Measurements from ENCODE around the gene IRF4.
"Not testable (repeated sequence)": the region's sequence is repeated elsewhere in the genome, so short reads cannot be mapped to it uniquely, and the experiment has no call there.

Gene IRF4

DNA sequence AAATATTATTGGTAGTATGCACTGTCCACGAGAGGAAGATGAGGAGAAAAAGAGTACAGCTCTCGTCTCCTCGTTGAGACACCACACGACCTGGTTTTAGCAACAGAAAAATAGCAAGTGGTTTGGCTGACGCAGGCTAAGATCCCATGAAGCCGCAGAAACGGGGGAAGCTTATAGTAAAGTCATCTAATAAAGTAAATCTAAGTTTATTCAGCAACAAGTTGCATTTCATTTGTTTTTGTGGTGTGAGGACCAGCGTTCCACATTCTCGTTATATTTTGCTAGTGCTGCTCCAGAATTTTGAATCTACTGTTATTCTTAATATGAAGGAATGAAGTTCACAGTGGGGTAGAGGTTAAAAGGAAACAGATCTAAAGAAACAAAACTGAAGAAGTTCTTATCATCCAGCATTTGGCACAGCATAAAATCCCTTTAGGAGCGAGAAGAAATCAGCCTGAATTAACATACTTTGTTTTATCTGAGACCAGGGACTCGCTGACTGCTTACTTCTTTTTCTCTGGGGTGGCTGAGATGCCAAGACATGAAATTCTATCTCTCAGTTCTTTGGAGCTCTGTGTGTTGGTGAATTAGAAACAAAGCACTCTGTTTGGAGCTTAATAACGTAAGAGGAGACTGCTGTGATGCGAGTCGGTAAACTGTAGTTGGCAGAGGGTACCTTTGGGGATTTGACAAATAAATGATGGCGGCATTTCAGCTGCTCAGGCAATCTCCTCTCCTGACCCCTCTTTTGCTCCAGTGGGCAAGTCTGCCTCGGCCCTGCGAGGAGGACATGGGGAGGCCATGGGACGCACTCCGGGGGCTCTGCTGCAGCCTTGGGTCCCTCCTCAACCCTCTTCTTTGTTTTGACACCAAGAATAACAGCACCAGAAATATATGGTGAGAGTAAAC is 24.9 kb upstream of the IRF4 start:
- WGBS (ENCODE audit: insufficient coverage), result 88% methylated on average over 19 of the region's 19 CpGs
- no peak overlapping the region for H3K27ac ChIP-seq (ENCODE audit: insufficient read depth in 1 of 2, low read depth in 1 of 2, low read length in 2 of 2, poor library complexity in 1 of 2, severe bottlenecking in 2 of 2)
- H3K4me1 ChIP-seq (ENCODE audit: control extremely low read depth in 1 of 4, control insufficient read depth in 4 of 4, insufficient read depth in 4 of 4, low read length in 3 of 4), result no peaks in the 10 kb centered on the region
- CTCF ChIA-PET, result interaction anchor here (0.7 kb wide), 1 partner anchor 109 kb away, joined by 3 read pairs; no protein-coding TSS in a partner anchor
- H3K27me3 ChIP-seq (replicated peaks in 2 of 5; ENCODE audit: control insufficient read depth in 4 of 5, insufficient read depth in 5 of 5, low read length in 4 of 5), result peaks cover 0 to 27% (median 2%) of the 10 kb centered on the region in 5 experiments
- H3K9me3 ChIP-seq (ENCODE audit: control extremely low read depth in 1 of 5, control insufficient read depth in 4 of 5, insufficient read depth in 2 of 5, low read depth in 1 of 5, low read length in 4 of 5), result peaks cover 0 to 20% (median 7%) of the 10 kb centered on the region in 5 experiments
- no peaks in the 10 kb centered on the region for H3K36me3 ChIP-seq (ENCODE audit: control insufficient read depth in 4 of 4, insufficient read depth in 4 of 4, low read length in 3 of 4)
- POLR2A ChIA-PET, result no interaction called here
- H3K4me3 ChIP-seq (ENCODE audit: control insufficient read depth in 1 of 7, extremely low read depth in 1 of 7, insufficient read depth in 4 of 7, low read depth in 2 of 7, low read length in 6 of 7), result no peak overlapping the region
- DNase-seq, result no peak

DNA sequence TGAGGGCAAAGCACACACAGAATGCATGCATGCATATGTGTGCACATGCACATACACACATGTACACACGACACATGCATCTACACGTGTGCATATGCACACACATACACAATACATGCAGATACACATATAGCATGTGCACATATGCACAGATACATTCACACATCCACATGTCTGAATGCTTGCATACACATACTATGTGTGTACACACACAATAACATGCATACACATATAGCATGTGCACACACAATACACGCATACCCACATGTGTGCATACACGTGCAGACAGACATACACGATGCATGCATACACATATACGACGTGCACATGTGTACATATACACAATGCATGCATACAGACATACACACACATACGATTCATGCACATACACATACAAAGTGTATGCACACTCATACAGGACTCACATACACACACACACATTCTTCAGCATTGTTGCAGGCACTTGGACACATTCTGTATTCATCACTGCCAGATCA is 24.2 kb upstream of the IRF4 start:
- Histone ChIP-seq H3K27me3 (replicated peaks in 2 of 5; ENCODE audit: control insufficient read depth in 4 of 5, insufficient read depth in 5 of 5, low read length in 4 of 5) (peaks cover 0 to 32% (median 2%) of the 10 kb centered on the region in 5 experiments), H3K36me3 (ENCODE audit: control insufficient read depth in 4 of 4, insufficient read depth in 4 of 4, low read length in 3 of 4) (no peaks in the 10 kb centered on the region), H3K4me1 (ENCODE audit: control extremely low read depth in 1 of 4, control insufficient read depth in 4 of 4, insufficient read depth in 4 of 4, low read length in 3 of 4) (peaks cover 0 to 3% (median 2%) of the 10 kb centered on the region in 4 experiments), H3K4me3 (ENCODE audit: control insufficient read depth in 1 of 7, extremely low read depth in 1 of 7, insufficient read depth in 4 of 7, low read depth in 2 of 7, low read length in 6 of 7) (no peak overlapping the region), H3K27ac (ENCODE audit: insufficient read depth in 1 of 2, low read depth in 1 of 2, low read length in 2 of 2, poor library complexity in 1 of 2, severe bottlenecking in 2 of 2) (no peak overlapping the region), H3K9me3 (ENCODE audit: control extremely low read depth in 1 of 5, control insufficient read depth in 4 of 5, insufficient read depth in 2 of 5, low read depth in 1 of 5, low read length in 4 of 5) (peaks cover 0 to 21% (median 7%) of the 10 kb centered on the region in 5 experiments)
- ChIA-PET CTCF (no interaction called here), POLR2A (no interaction called here)
- 84% methylated on average over 8 of the region's 8 CpGs for WGBS (ENCODE audit: insufficient coverage)
- no peak for DNase-seq

DNA sequence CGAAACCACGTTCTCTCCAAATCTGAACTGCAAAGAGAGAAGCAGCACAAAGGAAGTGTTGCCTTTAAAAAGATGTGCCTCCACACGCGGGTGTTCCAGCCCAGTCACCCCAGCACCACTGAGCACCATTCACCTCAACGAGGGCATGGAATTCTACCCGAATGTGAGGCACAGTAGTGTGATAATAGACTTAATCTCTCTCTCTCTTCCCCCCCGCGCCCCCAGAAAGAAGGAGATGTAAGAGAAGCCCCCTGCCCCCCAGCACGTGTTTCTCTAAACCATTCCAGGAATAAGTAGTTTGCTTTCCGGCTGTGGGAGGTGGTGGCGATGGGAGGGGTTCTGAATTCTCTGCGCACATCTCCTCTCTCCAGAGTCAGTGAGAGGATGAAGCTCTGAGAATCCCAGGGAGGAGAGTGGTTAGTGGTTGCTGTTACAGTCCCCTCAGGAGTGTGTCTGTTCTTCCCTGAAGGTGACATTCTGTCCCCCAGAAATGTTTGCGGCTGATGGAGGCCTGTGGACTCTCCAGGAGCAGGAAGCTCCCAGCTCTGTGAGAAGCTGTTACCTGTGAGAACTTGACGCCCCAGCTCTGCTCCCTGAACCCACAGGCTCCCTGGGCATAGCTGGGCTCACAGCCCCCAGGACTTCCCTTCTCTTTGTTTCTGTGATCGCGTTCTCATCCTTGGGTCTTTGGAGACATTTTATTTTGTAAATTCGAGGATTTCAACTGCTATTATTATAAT is 23.5 kb upstream of the IRF4 start:
- H3K36me3 ChIP-seq (ENCODE audit: control insufficient read depth in 4 of 4, insufficient read depth in 4 of 4, low read length in 3 of 4), result no peaks in the 10 kb centered on the region
- ChIA-PET CTCF (no interaction called here), POLR2A (no interaction called here)
- H3K27me3 ChIP-seq (replicated peaks in 2 of 5; ENCODE audit: control insufficient read depth in 4 of 5, insufficient read depth in 5 of 5, low read length in 4 of 5), result peaks cover 0 to 38% (median 2%) of the 10 kb centered on the region in 5 experiments
- no peak for DNase-seq
- H3K27ac ChIP-seq (ENCODE audit: insufficient read depth in 1 of 2, low read depth in 1 of 2, low read length in 2 of 2, poor library complexity in 1 of 2, severe bottlenecking in 2 of 2), result no peak overlapping the region
- no peak overlapping the region for H3K4me3 ChIP-seq (ENCODE audit: control insufficient read depth in 1 of 7, extremely low read depth in 1 of 7, insufficient read depth in 4 of 7, low read depth in 2 of 7, low read length in 6 of 7)
- H3K9me3 ChIP-seq (ENCODE audit: control extremely low read depth in 1 of 5, control insufficient read depth in 4 of 5, insufficient read depth in 2 of 5, low read depth in 1 of 5, low read length in 4 of 5), result peaks cover 0 to 19% (median 7%) of the 10 kb centered on the region in 5 experiments
- H3K4me1 ChIP-seq (ENCODE audit: control extremely low read depth in 1 of 4, control insufficient read depth in 4 of 4, insufficient read depth in 4 of 4, low read length in 3 of 4), result peaks cover 0 to 9% (median 7%) of the 10 kb centered on the region in 4 experiments
- WGBS (ENCODE audit: insufficient coverage), result 86% methylated on average over 12 of the region's 17 CpGs

DNA sequence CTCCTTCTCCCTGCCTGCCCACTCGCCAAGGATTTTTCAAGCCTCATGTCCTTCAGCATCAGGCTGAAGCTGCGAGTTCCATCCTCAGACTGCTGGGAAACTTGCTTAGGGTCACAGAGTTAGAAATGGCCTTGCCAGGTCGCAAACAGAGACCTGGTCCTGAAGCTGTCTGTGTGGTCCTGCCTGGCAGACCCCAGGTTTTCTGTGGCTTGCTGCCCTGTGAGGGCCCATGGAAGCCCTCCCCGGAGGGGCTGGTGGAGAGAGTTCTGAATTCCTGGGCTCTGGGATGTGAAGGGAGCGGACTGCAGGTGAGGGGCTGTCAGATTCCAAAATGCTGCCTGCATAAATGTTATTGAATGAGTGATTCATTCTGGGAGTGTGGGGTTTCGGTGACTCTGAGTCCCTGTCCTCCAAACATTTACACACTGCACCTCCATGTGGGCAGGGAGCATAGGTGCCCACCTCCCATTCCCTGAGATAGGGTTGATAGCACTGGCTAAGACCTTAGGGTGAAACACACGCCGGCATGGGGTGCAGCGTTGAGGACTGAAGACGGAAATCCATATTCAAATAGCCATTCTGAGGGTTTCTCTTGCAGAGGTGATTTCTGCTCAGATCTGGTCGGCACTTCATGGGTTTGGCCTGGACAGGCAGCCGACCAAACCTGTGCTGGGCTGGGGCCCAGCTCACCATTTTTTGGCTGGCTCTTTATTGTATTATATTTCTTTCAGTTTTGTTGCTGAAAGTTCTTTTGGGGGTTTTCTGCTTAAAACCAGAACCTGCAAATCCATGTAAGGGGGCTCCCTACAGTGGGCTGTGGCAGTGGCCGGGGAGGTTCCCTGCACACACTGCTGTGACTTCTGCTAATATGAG is 21.8 kb upstream of the IRF4 start:
- Histone ChIP-seq H3K4me3 (ENCODE audit: control insufficient read depth in 1 of 7, extremely low read depth in 1 of 7, insufficient read depth in 4 of 7, low read depth in 2 of 7, low read length in 6 of 7) (no peak overlapping the region), H3K27me3 (replicated peaks in 2 of 5; ENCODE audit: control insufficient read depth in 4 of 5, insufficient read depth in 5 of 5, low read length in 4 of 5) (peaks cover 0 to 37% (median 2%) of the 10 kb centered on the region in 5 experiments), H3K4me1 (ENCODE audit: control extremely low read depth in 1 of 4, control insufficient read depth in 4 of 4, insufficient read depth in 4 of 4, low read length in 3 of 4) (peaks cover 0 to 9% (median 7%) of the 10 kb centered on the region in 4 experiments), H3K9me3 (ENCODE audit: control extremely low read depth in 1 of 5, control insufficient read depth in 4 of 5, insufficient read depth in 2 of 5, low read depth in 1 of 5, low read length in 4 of 5) (peaks cover 0 to 12% (median 2%) of the 10 kb centered on the region in 5 experiments), H3K36me3 (ENCODE audit: control insufficient read depth in 4 of 4, insufficient read depth in 4 of 4, low read length in 3 of 4) (no peaks in the 10 kb centered on the region), H3K27ac (ENCODE audit: insufficient read depth in 1 of 2, low read depth in 1 of 2, low read length in 2 of 2, poor library complexity in 1 of 2, severe bottlenecking in 2 of 2) (no peak overlapping the region)
- CTCF ChIA-PET, result interaction anchor here (1.0 to 1.1 kb wide), 2 partner anchors 8 to 12 kb away, joined by 3 read pairs; no protein-coding TSS in a partner anchor
- POLR2A ChIA-PET, result no interaction called here
- DNase-seq, result no peak
- WGBS (ENCODE audit: insufficient coverage), result 91% methylated on average over 13 of the region's 13 CpGs

GRCh38 chr6:370555-370954 is 21.0 kb upstream of the IRF4 start:
- DNase-seq, result no peak
- ChIA-PET CTCF (interaction anchor here (1.0 kb wide), 1 partner anchor 9 kb away, joined by 3 read pairs; no protein-coding TSS in a partner anchor), POLR2A (no interaction called here)
- peaks cover 0 to 12% (median 2%) of the 10 kb centered on the region in 5 experiments for H3K9me3 ChIP-seq (ENCODE audit: control extremely low read depth in 1 of 5, control insufficient read depth in 4 of 5, insufficient read depth in 2 of 5, low read depth in 1 of 5, low read length in 4 of 5)
- no peak overlapping the region for H3K27ac ChIP-seq (ENCODE audit: insufficient read depth in 1 of 2, low read depth in 1 of 2, low read length in 2 of 2, poor library complexity in 1 of 2, severe bottlenecking in 2 of 2)
- peaks cover 0 to 37% (median 2%) of the 10 kb centered on the region in 5 experiments for H3K27me3 ChIP-seq (replicated peaks in 2 of 5; ENCODE audit: control insufficient read depth in 4 of 5, insufficient read depth in 5 of 5, low read length in 4 of 5)
- no peak overlapping the region for H3K4me3 ChIP-seq (ENCODE audit: control insufficient read depth in 1 of 7, extremely low read depth in 1 of 7, insufficient read depth in 4 of 7, low read depth in 2 of 7, low read length in 6 of 7)
- H3K4me1 ChIP-seq (ENCODE audit: control extremely low read depth in 1 of 4, control insufficient read depth in 4 of 4, insufficient read depth in 4 of 4, low read length in 3 of 4), result peaks cover 0 to 9% (median 7%) of the 10 kb centered on the region in 4 experiments
- 86% methylated on average over 6 of the region's 6 CpGs for WGBS (ENCODE audit: insufficient coverage)
- no peaks in the 10 kb centered on the region for H3K36me3 ChIP-seq (ENCODE audit: control insufficient read depth in 4 of 4, insufficient read depth in 4 of 4, low read length in 3 of 4)

- Histone ChIP-seq H3K9me3 (ENCODE audit: control extremely low read depth in 1 of 5, control insufficient read depth in 4 of 5, insufficient read depth in 2 of 5, low read depth in 1 of 5, low read length in 4 of 5) (peaks cover 0 to 12% (median 2%) of the 10 kb centered on the region in 5 experiments), H3K27me3 (replicated peaks in 2 of 5; ENCODE audit: control insufficient read depth in 4 of 5, insufficient read depth in 5 of 5, low read length in 4 of 5) (peaks cover 0 to 26% (median 0%) of the 10 kb centered on the region in 5 experiments)
- H3K36me3 ChIP-seq (ENCODE audit: control insufficient read depth in 4 of 4, insufficient read depth in 4 of 4, low read length in 3 of 4); H3K4me1 ChIP-seq (ENCODE audit: control extremely low read depth in 1 of 4, control insufficient read depth in 4 of 4, insufficient read depth in 4 of 4, low read length in 3 of 4); H3K27ac ChIP-seq (ENCODE audit: insufficient read depth in 1 of 2, low read depth in 1 of 2, low read length in 2 of 2, poor library complexity in 1 of 2, severe bottlenecking in 2 of 2); DNase-seq; H3K4me3 ChIP-seq (ENCODE audit: control insufficient read depth in 1 of 7, extremely low read depth in 1 of 7, insufficient read depth in 4 of 7, low read depth in 2 of 7, low read length in 6 of 7); POLR2A ChIA-PET: not testable (repeated sequence)
- CTCF ChIA-PET, result interaction anchor here (1.2 kb wide), 1 partner anchor 12 kb away, joined by 3 read pairs; no protein-coding TSS in a partner anchor
- 100% methylated on average over 1 of the region's 2 CpGs for WGBS (ENCODE audit: insufficient coverage)
Measured at GRCh38 chr6:371851-372250, 19.7 kb upstream of the IRF4 start.

Measured in common myeloid progenitor, CD34-positive (primary cell).